GM12873 (cell line): ENCODE data around the gene SAMD1.

Experiments used
- CTCF ChIP-seq: IDR thresholded peaks from 2 replicates; pipeline ENCODE4 v1.5.1; 2012; ENCODE audit warnings: low read depth, mild to moderate bottlenecking, moderate library complexity, low read length, control low read depth; ENCODE audit not compliant: insufficient read depth; ENCODE audit errors: missing control alignments

SAMD1 gene

GRCh38 chr19:14050512-14050911 is 40.0 kb downstream of the SAMD1 start:
- TF ChIP-seq CTCF: no peak

- TF ChIP-seq CTCF: peak; percentile 99
These were observed 42.0 kb downstream of the SAMD1 start for GRCh38 chr19:14048443-14049153.

- TF ChIP-seq CTCF: peak; percentile 66
These were observed 47.6 kb downstream of the SAMD1 start for GRCh38 chr19:14042659-14043608.

GRCh38 chr19:14039181-14039580 is 51.4 kb downstream of the SAMD1 start:
- no peak for TF ChIP-seq CTCF
